ENCODE measurements around the gene CUL4A. TPM values are rescaled to one million over a fixed set of nuclear protein-coding genes. Genes with fewer than 3 reads are reported as not detected.

Gene CUL4A
- total and polyA plus RNA-seq, 7 donors: 75.4 to 180 (median 135) TPM

DNA sequence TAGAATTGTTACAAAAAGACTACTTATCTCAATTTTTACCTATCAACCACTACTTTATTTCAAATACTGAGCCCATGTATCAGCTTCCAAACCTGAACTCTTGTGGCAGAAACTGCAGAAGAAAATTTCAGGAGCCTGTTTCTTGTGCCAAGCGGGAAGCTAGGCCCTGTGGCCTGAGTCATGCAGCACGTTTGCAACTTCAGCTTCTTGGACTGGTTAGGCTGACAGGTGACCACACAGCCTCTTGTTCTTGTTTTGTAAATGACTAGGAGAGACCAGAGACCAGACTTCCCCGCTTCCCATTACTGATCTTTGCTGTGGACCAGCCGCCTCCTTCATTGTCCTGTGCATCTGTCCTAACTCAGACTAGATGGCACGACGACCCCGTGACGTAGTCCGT is 84.3 kb downstream of the CUL4A start:
- no peak for DNase-seq
- intact Hi-C loops (cut with DNase I): loop anchor here in 1 of 2 donors (10.0 kb wide), 1 partner anchor 161 kb away; the partner anchor contains the start of gene ADPRHL1
- WGBS, 3 donors: 75 to 78% (median 75%) methylated on average over 9 of the region's 9 CpGs
- TF ChIP-seq CTCF (IDR thresholded peaks at IDR 0.05): no peak
- H3K27ac ChIP-seq: peak overlapping the region; percentile 92
- no peaks in the 10 kb centered on the region for H3K9me3 ChIP-seq
- no peaks in the 10 kb centered on the region for H3K27me3 ChIP-seq (ENCODE audit: insufficient read depth in 3 of 3, low read length in 2 of 3)
- no peaks in the 10 kb centered on the region for H3K36me3 ChIP-seq (ENCODE audit: insufficient read depth in 1 of 2, low read depth in 1 of 2)
- no peak overlapping the region for H3K4me3 ChIP-seq
- ATAC-seq: no peak
- H3K4me1 ChIP-seq: peaks cover 18% of the 10 kb centered on the region

DNA sequence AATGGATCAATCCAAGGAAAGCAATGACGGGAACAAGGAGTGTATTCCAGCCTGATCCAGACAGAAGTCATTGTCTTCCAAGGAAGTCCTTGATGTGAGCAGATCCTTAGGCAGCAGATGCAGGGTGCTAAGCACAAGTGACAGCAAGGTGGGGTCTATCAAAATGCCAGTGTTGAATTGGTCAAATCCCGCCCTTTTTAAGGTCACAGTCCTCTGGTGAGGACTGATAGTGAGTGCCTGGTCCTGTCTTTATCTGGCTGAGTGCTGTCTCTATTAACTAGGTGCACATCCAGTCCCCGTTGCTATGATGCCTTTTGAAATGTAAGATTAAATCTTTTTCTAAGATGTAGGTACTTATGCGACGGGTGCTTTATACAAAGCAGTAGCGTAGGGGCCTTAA is 86.4 kb downstream of the CUL4A start:
- 86 to 91% (median 89%) methylated on average over 6 of the region's 6 CpGs for WGBS, 3 donors
- H3K27ac ChIP-seq: peak overlapping the region; percentile 98
- no peak for DNase-seq
- H3K9me3 ChIP-seq: no peaks in the 10 kb centered on the region
- H3K4me3 ChIP-seq: peak overlapping the region; percentile 98
- H3K4me1 ChIP-seq: peaks cover 39% of the 10 kb centered on the region
- no peak for ATAC-seq
- peaks cover 0 to 1% of the 10 kb centered on the region in 2 donors for H3K36me3 ChIP-seq (ENCODE audit: insufficient read depth in 1 of 2, low read depth in 1 of 2)
- H3K27me3 ChIP-seq (ENCODE audit: insufficient read depth in 3 of 3, low read length in 2 of 3): no peaks in the 10 kb centered on the region
- intact Hi-C loops (cut with DNase I): loop anchor here in 1 of 2 donors (5.0 to 10.0 kb wide), 2 partner anchors 88 to 159 kb away; partner anchors contain the start of genes ADPRHL1, CUL4A and PCID2
- no peak for TF ChIP-seq CTCF (IDR thresholded peaks at IDR 0.05)

DNA sequence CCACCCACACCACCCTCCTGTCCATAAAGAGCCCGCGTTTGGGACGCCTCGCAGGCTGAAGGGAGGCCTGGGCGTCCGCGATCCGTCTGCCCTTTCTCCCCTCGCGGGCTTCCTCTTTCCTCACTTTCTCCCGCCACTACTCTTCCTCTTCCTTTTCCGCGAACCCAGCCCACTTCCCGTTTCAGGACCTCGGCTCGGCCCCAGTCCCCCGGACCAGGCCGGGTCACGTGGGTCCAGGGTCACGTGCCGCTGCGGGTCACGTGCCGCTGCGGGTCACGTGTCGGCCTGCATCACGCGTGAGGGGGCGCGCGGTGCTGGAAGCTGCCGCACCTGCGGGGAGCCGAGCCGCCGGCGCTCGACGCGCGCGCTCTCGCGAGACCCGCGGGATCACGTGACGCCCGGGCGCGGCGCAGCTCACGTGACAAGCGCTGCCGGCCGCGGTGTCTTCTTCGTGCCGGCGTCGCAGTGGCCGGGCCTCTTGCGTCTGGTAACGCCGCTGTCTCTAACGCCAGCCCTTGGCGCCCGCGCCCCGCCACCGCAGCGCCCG is 87.5 kb downstream of the CUL4A start, which contains the start of gene LAMP1:
Gene LAMP1, plus strand, starts transcription at position 417 of the 547 bp plus-strand sequence. CDS start 196 bp downstream, outside the sequence.
- peak; percentile 100 for DNase-seq
- H3K4me3 ChIP-seq: peak within 1 kb of the TSS; percentile 98
- peaks cover 0 to 5% of the 10 kb centered on the region in 2 donors for H3K36me3 ChIP-seq (ENCODE audit: insufficient read depth in 1 of 2, low read depth in 1 of 2)
- no peak for TF ChIP-seq CTCF (IDR thresholded peaks at IDR 0.05)
- H3K27ac ChIP-seq: peak within 1 kb of the TSS; percentile 98
- intact Hi-C loops (cut with DNase I): loop anchor here in 1 of 2 donors (5.0 to 10.0 kb wide), 2 partner anchors 90 to 158 kb away; partner anchors contain the start of genes ADPRHL1, CUL4A and PCID2
- H3K9me3 ChIP-seq: no peaks in the 10 kb centered on the region
- no peaks in the 10 kb centered on the region for H3K27me3 ChIP-seq (ENCODE audit: insufficient read depth in 3 of 3, low read length in 2 of 3)
- 0 to 1% (median 0%) methylated on average over 51 to 74 of the region's 74 CpGs for WGBS, 3 donors
- peaks cover 43% of the 10 kb centered on the region for H3K4me1 ChIP-seq
- ATAC-seq: peak; percentile 88 to 92 (median 90)

DNA sequence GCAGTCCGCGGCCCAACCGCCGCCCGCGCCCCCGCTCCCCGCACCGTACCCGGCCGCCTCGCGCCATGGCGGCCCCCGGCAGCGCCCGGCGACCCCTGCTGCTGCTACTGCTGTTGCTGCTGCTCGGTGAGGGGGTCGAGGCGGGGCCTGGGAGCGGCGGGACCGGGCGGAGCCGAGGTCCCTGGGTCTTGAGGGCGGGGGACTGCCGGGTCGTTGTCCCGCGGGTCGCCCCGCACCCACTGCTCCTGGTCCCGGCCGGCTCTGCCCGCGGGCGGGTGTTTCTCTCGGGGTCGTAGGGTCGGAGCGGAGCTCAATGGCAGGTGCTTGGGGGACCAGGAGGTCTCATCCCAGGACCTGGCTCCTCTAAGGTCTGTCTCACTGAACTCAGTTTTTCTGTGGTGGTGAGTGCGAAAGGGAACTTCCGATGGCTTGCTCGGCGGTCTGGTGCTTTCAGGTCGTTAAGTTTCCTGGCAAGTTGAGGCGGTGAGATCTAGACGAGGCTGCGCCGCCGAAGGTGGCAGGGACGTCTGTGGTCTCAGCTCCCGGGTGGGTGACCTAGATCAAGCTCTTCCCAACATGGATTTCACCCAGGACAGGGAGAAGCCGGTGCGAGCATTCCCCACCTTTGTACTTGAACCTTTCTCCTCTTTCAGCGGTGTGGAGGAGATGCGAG is 88.1 kb downstream of the CUL4A start:
- peak overlapping the region; percentile 98 for H3K27ac ChIP-seq
- intact Hi-C loops (cut with DNase I): loop anchor here in 1 of 2 donors (5.0 to 10.0 kb wide), 2 partner anchors 90 to 157 kb away; partner anchors contain the start of genes ADPRHL1, CUL4A and PCID2
- DNase-seq: no peak

More for the DNA sequence above, 88.1 kb downstream of the CUL4A start:
- WGBS, 3 donors: 0 to 2% (median 0%) methylated on average over 40 to 58 of the region's 58 CpGs
- H3K4me1 ChIP-seq: peaks cover 48% of the 10 kb centered on the region
- peak overlapping the region; percentile 98 for H3K4me3 ChIP-seq
- no peak for TF ChIP-seq CTCF (IDR thresholded peaks at IDR 0.05)
- ATAC-seq: peak in 3 of 4 donors; percentile 1 to 13 (median 1)
- peaks cover 0 to 5% of the 10 kb centered on the region in 2 donors for H3K36me3 ChIP-seq (ENCODE audit: insufficient read depth in 1 of 2, low read depth in 1 of 2)
- no peaks in the 10 kb centered on the region for H3K27me3 ChIP-seq (ENCODE audit: insufficient read depth in 3 of 3, low read length in 2 of 3)
- no peaks in the 10 kb centered on the region for H3K9me3 ChIP-seq
